Measurements from ENCODE around the gene MSX1. TPM values are rescaled to one million over a fixed set of nuclear protein-coding genes. Genes with fewer than 3 reads are reported as not detected.

Gene MSX1
- total RNA-seq, 1 experiment from 2014 or later = 4.7 TPM

- DNase-seq (ENCODE audit: low spot score) = no peak
- TF ChIP-seq, protein P1, sequence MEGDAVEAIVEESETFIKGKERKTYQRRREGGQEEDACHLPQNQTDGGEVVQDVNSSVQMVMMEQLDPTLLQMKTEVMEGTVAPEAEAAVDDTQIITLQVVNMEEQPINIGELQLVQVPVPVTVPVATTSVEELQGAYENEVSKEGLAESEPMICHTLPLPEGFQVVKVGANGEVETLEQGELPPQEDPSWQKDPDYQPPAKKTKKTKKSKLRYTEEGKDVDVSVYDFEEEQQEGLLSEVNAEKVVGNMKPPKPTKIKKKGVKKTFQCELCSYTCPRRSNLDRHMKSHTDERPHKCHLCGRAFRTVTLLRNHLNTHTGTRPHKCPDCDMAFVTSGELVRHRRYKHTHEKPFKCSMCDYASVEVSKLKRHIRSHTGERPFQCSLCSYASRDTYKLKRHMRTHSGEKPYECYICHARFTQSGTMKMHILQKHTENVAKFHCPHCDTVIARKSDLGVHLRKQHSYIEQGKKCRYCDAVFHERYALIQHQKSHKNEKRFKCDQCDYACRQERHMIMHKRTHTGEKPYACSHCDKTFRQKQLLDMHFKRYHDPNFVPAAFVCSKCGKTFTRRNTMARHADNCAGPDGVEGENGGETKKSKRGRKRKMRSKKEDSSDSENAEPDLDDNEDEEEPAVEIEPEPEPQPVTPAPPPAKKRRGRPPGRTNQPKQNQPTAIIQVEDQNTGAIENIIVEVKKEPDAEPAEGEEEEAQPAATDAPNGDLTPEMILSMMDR (conservative IDR thresholded peaks at IDR 0.05; ENCODE audit: low read depth, low read length) = no peak
- no peak for TF ChIP-seq EZH2 (IDR thresholded peaks at IDR 0.05; ENCODE audit: borderline replicate concordance, low read depth, low read length, poor library complexity, severe bottlenecking)
- POLR2A ChIA-PET (ENCODE audit: low non-redundant PET) = no interaction called here
- no peak overlapping the region for H3K27ac ChIP-seq (ENCODE audit: low read depth, low read length, poor library complexity, severe bottlenecking)
- H3K9me3 ChIP-seq (ENCODE audit: low read depth, low read length, poor library complexity, severe bottlenecking) = no peaks in the 10 kb centered on the region
- CTCF ChIA-PET = no interaction called here
- no peaks in the 10 kb centered on the region for H3K27me3 ChIP-seq (replicated peaks; ENCODE audit: insufficient read depth, low read depth, low read length, poor library complexity)
- H3K4me1 ChIP-seq (ENCODE audit: insufficient read depth, low read length, poor library complexity, severe bottlenecking) = no peaks in the 10 kb centered on the region
- no TSS peak for BruUV-seq (replicated peaks)
- intact Hi-C loops (cut with micrococcal nuclease; ENCODE audit: unreplicated experiment) = no loop called here
- no peaks in the 10 kb centered on the region for H3K36me3 ChIP-seq (ENCODE audit: insufficient read depth, low read length, poor library complexity, severe bottlenecking)
- H3K4me3 ChIP-seq (ENCODE audit: low read depth, low read length, poor library complexity, severe bottlenecking) = no peak overlapping the region
These were observed 15.7 kb upstream of the MSX1 start for GRCh38 chr4:4843635-4844291.

DNA sequence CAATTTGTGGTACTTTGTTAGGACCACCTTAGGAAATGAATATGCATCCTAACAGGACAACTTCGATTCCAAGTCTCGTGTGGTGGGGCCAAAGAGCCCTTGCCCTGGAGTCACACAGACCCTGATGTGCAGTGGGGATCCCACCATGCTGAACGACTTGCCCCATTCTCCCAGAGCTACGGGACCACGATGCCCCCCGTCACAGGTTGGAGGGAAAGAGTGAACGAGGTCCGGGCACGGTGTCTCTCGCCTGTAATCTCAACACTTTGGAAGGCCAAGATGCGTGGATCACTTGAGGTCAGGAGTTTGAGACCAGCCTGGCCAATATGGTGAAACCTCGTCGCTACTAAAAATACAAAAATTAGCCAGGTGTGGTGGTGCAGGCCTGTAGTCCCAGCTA is 14.4 kb upstream of the MSX1 start:
- no peaks in the 10 kb centered on the region for H3K27me3 ChIP-seq (replicated peaks; ENCODE audit: insufficient read depth, low read depth, low read length, poor library complexity)
- ChIA-PET POLR2A (ENCODE audit: low non-redundant PET) (no interaction called here), CTCF (no interaction called here)
- no peaks in the 10 kb centered on the region for H3K9me3 ChIP-seq (ENCODE audit: low read depth, low read length, poor library complexity, severe bottlenecking)
- intact Hi-C loops (cut with micrococcal nuclease; ENCODE audit: unreplicated experiment) = no loop called here
- TF ChIP-seq, protein P1 (conservative IDR thresholded peaks at IDR 0.05; ENCODE audit: low read depth, low read length) = no peak
- TF ChIP-seq EZH2 (IDR thresholded peaks at IDR 0.05; ENCODE audit: borderline replicate concordance, low read depth, low read length, poor library complexity, severe bottlenecking) = no peak
- H3K4me3 ChIP-seq (ENCODE audit: low read depth, low read length, poor library complexity, severe bottlenecking) = no peak overlapping the region
- H3K36me3 ChIP-seq (ENCODE audit: insufficient read depth, low read length, poor library complexity, severe bottlenecking) = no peaks in the 10 kb centered on the region
- H3K4me1 ChIP-seq (ENCODE audit: insufficient read depth, low read length, poor library complexity, severe bottlenecking) = no peaks in the 10 kb centered on the region
- DNase-seq (ENCODE audit: low spot score) = no peak
- BruUV-seq (replicated peaks) = no TSS peak
- H3K27ac ChIP-seq (ENCODE audit: low read depth, low read length, poor library complexity, severe bottlenecking) = no peak overlapping the region

DNA sequence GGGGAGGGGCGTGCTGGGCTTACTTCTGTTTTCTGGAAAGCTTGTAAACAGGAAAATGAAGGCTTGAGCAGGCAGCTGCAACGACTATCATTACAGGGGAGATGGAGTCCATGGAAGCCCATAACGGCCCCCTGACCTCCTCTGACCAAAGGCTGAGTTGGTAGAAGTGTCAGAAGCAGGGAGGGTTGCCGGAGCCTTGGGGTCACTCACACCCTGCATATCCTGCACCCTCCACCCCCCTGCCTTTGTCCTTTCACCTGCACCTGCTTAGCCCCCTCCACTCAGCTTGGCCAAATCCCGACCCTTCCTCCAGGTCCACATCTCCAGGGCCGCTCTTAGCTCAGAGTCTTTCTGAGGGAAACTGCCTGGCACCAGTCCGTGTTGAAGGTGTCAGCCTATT is 12.5 kb upstream of the MSX1 start:
- ChIA-PET POLR2A (ENCODE audit: low non-redundant PET) (no interaction called here), CTCF (no interaction called here)
- Histone ChIP-seq H3K27ac (ENCODE audit: low read depth, low read length, poor library complexity, severe bottlenecking) (no peak overlapping the region), H3K27me3 (replicated peaks; ENCODE audit: insufficient read depth, low read depth, low read length, poor library complexity) (no peaks in the 10 kb centered on the region), H3K36me3 (ENCODE audit: insufficient read depth, low read length, poor library complexity, severe bottlenecking) (no peaks in the 10 kb centered on the region), H3K4me3 (ENCODE audit: low read depth, low read length, poor library complexity, severe bottlenecking) (no peak overlapping the region), H3K4me1 (ENCODE audit: insufficient read depth, low read length, poor library complexity, severe bottlenecking) (no peaks in the 10 kb centered on the region), H3K9me3 (ENCODE audit: low read depth, low read length, poor library complexity, severe bottlenecking) (no peaks in the 10 kb centered on the region)
- intact Hi-C loops (cut with micrococcal nuclease; ENCODE audit: unreplicated experiment) = no loop called here
- TF ChIP-seq EZH2 (IDR thresholded peaks at IDR 0.05; ENCODE audit: borderline replicate concordance, low read depth, low read length, poor library complexity, severe bottlenecking) = no peak
- TF ChIP-seq, protein P1 (conservative IDR thresholded peaks at IDR 0.05; ENCODE audit: low read depth, low read length) = no peak
- no TSS peak for BruUV-seq (replicated peaks)
- DNase-seq (ENCODE audit: low spot score) = no peak
